NCI-H526 treated with DMSO at 0.1 percent for 48 hours (cell line): ENCODE results near the gene ZMAT5.

Experiments
- DNase-seq: peaks from one replicate; lab custom pipeline; 2025; lab: John Stamatoyannopoulos, UW

ZMAT5 gene

GRCh38 chr22:29683536-29683935 lies 83.3 kb downstream of the ZMAT5 start:
- no peak for DNase-seq
